NCI-H1694 treated with DMSO at 0.1 percent for 48 hours (cell line): ENCODE results near the gene ADAMTS17.

Experiments
- DNase-seq: peaks from one replicate; lab custom pipeline; 2025; lab: John Stamatoyannopoulos, UW

Gene ADAMTS17

DNA sequence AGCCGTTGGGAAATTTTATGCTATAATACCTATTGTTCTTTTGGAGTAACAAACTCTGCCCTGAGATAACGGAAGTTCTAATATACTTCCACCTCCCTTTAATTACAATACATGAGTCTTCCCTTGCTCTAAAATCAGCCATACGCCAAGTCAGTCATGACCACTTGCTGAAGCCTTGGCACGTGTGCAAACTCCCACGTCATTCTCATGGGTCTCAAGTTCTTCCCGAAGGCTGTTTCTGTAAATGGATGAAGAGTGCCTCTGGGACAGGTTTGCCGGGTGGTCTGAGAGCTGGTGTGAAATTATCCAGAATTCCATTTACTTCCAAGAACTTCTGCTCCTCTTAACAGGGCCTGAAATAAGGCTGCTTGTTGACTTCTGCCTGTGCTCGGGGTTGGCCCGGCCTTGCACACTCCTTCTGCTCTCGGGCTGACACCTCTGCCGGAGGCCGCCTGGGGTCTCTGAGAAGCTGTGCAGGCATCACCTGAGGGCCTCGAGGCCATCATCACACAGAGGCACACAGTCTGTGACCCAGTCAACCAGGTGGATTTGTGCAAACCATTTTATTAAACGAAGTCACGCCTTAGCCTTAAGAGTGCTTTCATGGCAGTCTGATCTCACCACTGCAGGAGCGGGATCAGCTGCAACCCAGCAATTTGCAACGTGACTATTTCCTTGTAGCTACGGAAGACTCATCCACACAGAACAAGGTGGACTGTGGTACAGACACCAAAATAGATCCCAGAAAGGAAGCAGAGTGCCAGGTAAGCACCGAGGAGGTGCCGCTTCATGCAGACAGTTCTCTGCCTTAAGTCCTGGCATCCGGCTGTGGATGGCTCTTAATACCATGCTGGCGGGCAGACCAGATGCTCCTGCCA lies 120.1 kb downstream of the ADAMTS17 start:
- DNase-seq = no peak

DNA sequence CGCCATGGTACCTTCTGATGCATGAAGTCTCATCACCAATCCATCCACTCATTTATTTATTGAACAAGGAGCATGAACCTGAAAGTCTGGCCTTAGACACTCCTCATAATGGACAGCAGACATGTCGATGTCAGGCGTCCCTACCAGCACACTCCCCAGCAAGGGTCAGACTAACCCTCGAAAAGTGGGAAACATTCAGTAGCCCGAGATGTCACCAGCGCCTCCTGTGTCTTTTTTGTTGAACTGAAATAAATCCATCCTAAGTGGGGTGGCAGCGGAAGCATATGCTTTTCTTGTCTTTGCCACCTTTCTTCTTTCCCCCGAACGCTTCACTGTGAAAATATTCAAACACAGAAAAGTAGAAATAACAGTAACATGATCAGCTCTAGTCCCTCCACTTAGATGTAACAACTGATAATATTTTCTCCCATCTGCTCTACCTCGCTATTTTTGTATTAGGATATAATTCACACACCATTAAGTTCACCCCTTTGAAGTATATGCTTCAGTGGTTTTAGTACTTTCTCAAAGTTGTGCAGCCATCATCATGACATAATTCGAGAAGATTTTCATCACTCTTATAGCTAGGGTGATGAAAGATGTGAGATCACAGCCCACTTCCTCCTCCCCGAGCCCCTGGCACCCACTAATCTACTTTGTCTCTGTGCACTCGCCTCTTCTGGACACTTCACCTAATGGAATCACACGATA lies 121.6 kb downstream of the ADAMTS17 start:
- no peak for DNase-seq

GRCh38 chr15:100218434-100218833 lies 123.3 kb downstream of the ADAMTS17 start:
- no peak for DNase-seq

GRCh38 chr15:100216182-100216581 lies 125.6 kb downstream of the ADAMTS17 start:
- DNase-seq = no peak

DNA sequence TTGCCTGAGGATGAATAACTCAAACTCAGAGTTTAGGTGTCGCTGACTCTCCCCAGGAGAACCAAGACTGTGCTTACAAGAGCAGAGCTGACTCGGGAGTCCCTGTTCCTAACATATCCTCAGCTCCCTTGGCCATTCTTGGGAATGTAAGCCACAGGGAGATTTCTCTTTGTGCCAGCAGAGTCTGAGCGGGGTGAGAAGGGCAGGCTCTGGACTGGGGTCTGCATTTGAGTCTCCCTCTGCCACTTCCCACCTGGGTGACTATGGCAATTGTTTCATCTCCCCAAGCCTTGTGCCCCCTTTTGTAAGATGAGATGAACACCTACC lies 126.0 kb downstream of the ADAMTS17 start:
- DNase-seq = no peak

DNA sequence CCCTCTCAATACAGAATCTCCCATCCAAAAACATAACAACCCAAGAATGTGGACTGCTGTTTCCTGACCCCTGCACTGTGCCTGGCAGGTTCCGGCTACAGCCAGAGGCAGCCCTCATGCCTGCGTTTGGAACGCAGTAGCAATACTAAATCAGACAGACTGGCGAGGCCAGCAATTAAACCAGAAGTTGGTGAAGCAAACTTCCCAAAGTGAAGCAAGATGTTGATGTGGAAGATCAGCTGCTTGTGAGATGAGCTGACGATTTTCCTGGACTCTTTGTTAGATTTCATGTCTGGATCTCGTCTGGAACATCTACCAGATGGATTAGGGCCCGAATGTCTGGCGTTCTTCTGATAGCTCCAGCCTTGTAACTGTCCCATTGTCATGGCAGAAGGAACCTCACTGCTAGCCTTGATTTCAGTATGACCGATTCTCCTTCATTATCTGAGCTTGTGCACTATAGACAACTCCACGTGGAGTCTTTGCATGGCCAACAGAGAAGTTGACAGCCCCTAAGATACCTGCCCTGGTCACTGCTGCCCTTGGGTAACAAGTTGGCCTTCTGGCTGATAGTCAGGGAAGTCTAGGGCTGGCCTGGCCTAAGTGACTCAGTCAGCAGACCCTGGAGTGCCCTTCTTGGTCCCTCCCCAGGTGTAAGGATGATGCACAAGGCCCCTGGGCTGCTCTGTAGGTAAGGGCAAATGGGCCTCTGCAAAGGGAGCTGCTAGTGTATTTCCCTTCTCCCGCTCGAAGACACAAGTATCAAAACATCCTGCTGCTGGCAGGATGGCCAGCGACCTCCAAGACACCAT lies 126.5 kb downstream of the ADAMTS17 start:
- DNase-seq = no peak

- DNase-seq = no peak
These were observed 129.6 kb downstream of the ADAMTS17 start for GRCh38 chr15:100211855-100212850.

- DNase-seq = no peak
These were observed 131.4 kb downstream of the ADAMTS17 start for GRCh38 chr15:100210338-100210737.

DNA sequence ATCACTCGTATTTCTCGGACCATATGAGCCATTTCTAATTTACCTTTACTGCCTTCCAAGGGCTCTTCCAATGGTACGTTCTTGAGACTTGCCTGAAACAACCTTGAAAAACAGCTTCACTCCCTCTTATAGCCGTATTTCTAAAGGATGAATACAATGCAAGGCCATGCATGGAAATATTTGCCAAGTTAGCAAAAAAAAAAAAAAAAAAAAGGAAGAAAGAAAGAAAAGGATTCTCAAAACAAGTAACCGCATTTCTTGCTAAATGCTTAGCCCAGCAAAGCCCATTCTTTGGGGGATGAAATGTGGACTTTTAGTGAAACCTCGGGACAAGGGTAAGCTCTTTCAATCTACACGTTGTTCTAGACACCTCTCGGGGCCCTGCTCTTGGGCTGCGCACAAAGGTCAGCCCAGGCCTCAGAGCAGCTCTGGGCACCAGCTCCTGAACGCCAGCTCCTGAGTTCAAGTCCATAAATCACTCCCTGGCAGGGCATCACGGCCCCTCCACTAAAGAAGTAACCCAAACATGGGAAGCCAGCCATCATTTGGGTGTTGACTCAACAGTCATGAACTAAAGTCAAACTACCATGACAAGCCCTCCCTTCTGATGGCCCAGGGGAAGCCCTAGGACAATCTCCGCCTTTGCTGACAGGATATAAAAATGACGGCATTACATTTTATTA lies 132.7 kb downstream of the ADAMTS17 start:
- no peak for DNase-seq

DNA sequence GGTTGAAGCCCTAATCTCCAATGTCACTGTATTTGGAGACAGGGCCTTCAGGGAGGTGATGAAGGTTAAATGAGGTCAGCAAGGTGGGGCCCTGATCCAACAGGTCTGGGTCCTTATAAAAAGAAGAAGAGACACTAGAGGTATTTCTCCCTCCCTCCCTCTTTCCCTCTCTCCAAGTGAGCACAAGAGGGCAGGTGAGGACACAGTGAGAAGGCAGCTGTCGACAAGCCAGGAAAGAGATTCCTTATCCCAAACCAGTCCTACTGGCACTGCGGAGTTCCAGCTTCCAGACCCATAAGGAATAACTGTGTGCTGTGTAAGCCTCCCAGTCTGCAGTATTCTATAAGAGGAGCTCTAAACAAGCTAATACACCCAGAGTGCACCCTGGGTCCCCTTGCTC lies 134.7 kb downstream of the ADAMTS17 start:
- no peak for DNase-seq

- no peak for DNase-seq
These were observed 135.1 kb downstream of the ADAMTS17 start for GRCh38 chr15:100206643-100207042.

DNA sequence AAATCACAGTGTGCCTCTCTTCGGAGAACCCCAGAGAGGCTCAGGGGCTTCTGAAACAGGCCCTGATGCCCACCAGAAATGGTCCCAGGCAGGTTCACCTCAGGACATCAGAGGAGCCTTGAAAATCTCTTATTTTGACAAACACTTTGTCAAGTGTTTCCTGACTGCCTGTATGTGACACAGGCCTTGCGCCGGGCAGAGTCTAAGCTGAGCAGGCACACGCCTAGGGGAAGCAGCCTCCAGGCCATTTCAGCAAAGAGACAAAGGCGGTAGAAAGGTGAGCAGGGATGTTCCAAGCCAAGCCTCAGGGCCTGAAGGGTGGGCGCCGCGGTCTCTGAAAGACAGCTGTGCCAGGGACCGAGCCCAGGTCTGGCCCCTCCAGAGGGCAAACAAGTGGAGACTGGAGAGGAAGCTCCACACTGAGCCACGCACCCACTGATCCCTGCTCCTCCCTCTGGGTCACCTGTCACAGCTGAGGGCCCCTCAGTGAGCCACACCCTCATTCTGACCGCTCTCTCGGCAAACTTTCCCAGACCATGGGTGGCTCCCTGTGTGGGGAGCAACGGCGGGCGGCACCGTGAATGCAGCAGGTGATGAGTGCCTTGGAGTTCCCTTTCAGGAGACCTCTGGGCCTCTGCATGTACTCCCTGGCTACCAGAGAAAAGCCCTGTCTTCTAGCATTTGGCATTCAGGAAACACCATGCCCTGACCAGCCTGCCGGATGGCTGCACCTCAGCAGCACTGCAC lies 136.1 kb downstream of the ADAMTS17 start:
- DNase-seq = no peak

DNA sequence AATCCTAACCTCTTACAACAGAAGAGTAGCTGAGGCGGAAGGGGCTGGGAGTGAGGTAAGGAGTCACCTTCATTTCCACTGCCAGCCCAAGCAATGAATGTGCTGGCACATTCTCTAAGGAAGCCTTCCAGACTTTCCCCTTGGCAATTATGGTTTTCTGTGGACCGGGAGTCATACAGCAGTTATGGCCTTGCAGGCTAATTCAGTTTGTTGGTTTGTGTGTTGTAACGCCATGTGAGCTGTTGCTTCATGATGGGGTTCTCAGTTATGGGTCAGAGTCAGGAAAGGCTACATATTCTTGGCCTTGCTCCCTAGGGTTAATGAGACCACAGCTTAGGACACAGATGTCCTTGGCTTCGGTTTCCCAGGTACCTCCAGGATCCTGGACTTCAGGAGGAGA lies 137.0 kb downstream of the ADAMTS17 start:
- no peak for DNase-seq

GRCh38 chr15:100204211-100204610 lies 137.6 kb downstream of the ADAMTS17 start:
- DNase-seq = no peak

DNA sequence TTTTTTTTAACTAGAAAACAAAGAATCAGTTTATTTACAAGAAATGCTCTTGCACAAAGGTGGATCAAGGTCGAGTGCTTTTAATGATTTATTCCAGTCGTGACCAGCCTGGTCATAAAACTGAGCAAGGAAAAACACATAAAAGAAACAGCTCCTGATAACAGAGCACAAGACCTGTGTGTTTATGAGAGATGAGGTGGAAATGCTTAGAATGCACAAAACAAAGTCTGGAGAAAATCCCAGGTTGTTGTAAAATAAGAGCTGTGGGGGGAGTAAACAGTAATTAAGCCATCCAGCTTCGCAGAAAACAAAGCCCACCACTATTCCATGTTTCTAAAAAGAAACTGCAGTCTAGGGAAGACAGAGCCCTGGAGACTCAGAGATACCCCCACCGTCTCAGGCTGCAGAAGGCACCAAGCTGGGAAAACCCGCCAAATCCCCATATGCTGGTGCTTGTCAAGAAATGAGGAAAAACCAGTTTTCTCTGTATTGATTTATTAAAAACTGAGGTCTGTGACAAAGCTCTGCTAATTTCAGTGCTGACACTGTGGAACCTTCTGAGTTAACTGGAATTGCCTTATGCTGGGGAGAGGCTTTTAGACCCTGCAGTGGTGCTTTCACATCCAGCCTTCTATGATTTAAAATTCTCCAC lies 139.3 kb downstream of the ADAMTS17 start:
- DNase-seq = no peak

- no peak for DNase-seq
These were observed 140.1 kb downstream of the ADAMTS17 start for GRCh38 chr15:100201376-100202280.

DNA sequence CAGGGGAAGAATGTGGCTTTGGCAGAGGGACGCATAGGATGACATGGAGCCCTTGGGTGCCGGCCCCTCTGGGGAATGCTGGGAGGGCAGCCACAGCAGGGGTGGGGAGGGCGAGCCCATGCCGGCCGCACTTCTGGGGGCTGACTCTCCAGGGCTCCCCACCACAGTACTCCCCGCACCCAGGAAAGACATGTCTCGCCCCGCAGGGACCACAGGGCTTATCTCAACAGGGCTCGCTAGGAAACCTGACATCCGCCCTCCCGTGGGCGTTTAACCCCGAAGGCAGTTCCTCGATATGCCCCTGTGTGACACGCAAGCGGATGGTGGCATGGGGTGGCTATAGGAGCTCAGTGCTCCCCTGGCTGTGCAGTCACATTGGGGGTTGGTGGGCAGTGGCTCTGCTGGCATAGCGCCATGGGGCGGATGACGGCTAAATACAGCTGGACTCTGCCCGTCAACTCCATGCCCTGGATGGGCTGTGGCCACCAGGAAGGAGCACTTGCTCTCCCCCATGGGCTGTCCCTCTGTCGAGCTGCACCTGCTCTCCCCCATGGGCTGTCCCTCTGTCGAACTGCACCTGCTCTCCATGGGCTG lies 141.4 kb downstream of the ADAMTS17 start:
- DNase-seq = no peak

GRCh38 chr15:100199711-100200286 lies 142.0 kb downstream of the ADAMTS17 start:
- DNase-seq = no peak
